Measurements from ENCODE around the gene ZBTB32.

The ZBTB32 gene

GRCh38 chr19:35665157-35665556, 39.2 kb upstream of the ZBTB32 start:
- no peak for TF ChIP-seq CTCF (conservative IDR thresholded peaks at IDR 0.05; ENCODE audit: low read depth, low read length)
- H3K4me3 ChIP-seq (ENCODE audit: low read length), result no peak overlapping the region
- DNase-seq (ENCODE audit: low read depth), result no peak

- TF ChIP-seq CTCF (conservative IDR thresholded peaks at IDR 0.05; ENCODE audit: low read depth, low read length), result no peak
- no peak overlapping the region for H3K4me3 ChIP-seq (ENCODE audit: low read length)
- DNase-seq (ENCODE audit: low read depth), result no peak
These were observed 38.8 kb upstream of the ZBTB32 start for GRCh38 chr19:35665604-35666003.

- TF ChIP-seq CTCF (conservative IDR thresholded peaks at IDR 0.05; ENCODE audit: low read depth, low read length), result no peak
- no peak for DNase-seq (ENCODE audit: low read depth)
- H3K4me3 ChIP-seq (ENCODE audit: low read length), result no peak within 1 kb of the TSS
These were observed 38.0 kb upstream of the ZBTB32 start, which contains the start of gene UPK1A for GRCh38 chr19:35666251-35666913. TSS of gene UPK1A (plus strand) at chr19:35666517. CDS start at chr19:35666813, 296 bp downstream.

GRCh38 chr19:35669566-35669965, 34.8 kb upstream of the ZBTB32 start:
- no peak for TF ChIP-seq CTCF (conservative IDR thresholded peaks at IDR 0.05; ENCODE audit: low read depth, low read length)
- H3K4me3 ChIP-seq (ENCODE audit: low read length), result no peak overlapping the region
- DNase-seq (ENCODE audit: low read depth), result no peak

- no peak overlapping the region for H3K4me3 ChIP-seq (ENCODE audit: low read length)
- DNase-seq (ENCODE audit: low read depth), result no peak
- TF ChIP-seq CTCF (conservative IDR thresholded peaks at IDR 0.05; ENCODE audit: low read depth, low read length), result no peak
These were observed 34.4 kb upstream of the ZBTB32 start for GRCh38 chr19:35669974-35670373.

GRCh38 chr19:35670686-35671085, 33.7 kb upstream of the ZBTB32 start:
- TF ChIP-seq CTCF (conservative IDR thresholded peaks at IDR 0.05; ENCODE audit: low read depth, low read length), result no peak
- H3K4me3 ChIP-seq (ENCODE audit: low read length), result no peak overlapping the region
- no peak for DNase-seq (ENCODE audit: low read depth)

GRCh38 chr19:35671818-35672217, 32.5 kb upstream of the ZBTB32 start:
- no peak for DNase-seq (ENCODE audit: low read depth)
- H3K4me3 ChIP-seq (ENCODE audit: low read length), result no peak overlapping the region
- no peak for TF ChIP-seq CTCF (conservative IDR thresholded peaks at IDR 0.05; ENCODE audit: low read depth, low read length)

Measured in retinal pigment epithelial cell (primary cell).